Gastroesophageal sphincter (tissue), 3 donors: ENCODE data around the gene FAM193B.

Experiments
- CTCF ChIP-seq, 4 experiments: fragments of 200-600 bp in 2 of 4; fragments of 450-650 bp in 2 of 4; sonication (generic) in 1 of 4; IDR thresholded peaks; one replicate each; pipeline ENCODE4 v1.5.1; 2017 to 2019; ENCODE audit warnings: antibody characterized with exemption in 4 of 4, mild to moderate bottlenecking in 2 of 4, moderate library complexity in 2 of 4
- POLR2AphosphoS5 ChIP-seq: sonication (generic); formaldehyde crosslinking; IDR thresholded peaks from one replicate; pipeline ENCODE4 v1.6.1; 2017; ENCODE audit warnings: antibody characterized with exemption

- TF ChIP-seq POLR2AphosphoS5 (no peak), CTCF (IDR thresholded peaks at IDR 0.05) (no peak)
Observed at GRCh38 chr5:177603631-177604030, 49.3 kb upstream of the FAM193B start.
